Activated naive CD8-positive, alpha-beta T cell treated with anti-CD3 and anti-CD28 coated beads for 36 hours (primary cell): Measurements from ENCODE around the gene MAEA. TPM values are rescaled to one million over a fixed set of nuclear protein-coding genes. Genes with fewer than 3 reads are reported as not detected.
A peak's percentile ranks its signal among the peaks of the same experiment; 100 is the strongest.

Source experiments
- DNase-seq: peaks from one replicate; pipeline ENCODE4 v3.0.0; 2021
- H3K27ac Mint-ChIP-seq: one replicate; pipeline ENCODE4 v1.8.0; 2022; ENCODE audit warnings: mild to moderate bottlenecking, moderate library complexity, mixed read lengths
- H3K27me3 Mint-ChIP-seq: one replicate; pipeline ENCODE4 v1.8.0; 2022; ENCODE audit warnings: mild to moderate bottlenecking, mixed read lengths
- H3K36me3 Mint-ChIP-seq: one replicate; pipeline ENCODE4 v1.8.0; 2021; ENCODE audit warnings: mild to moderate bottlenecking, mixed read lengths
- H3K4me1 Mint-ChIP-seq: one replicate; pipeline ENCODE4 v1.8.0; 2021; ENCODE audit warnings: mixed read lengths
- H3K4me3 Mint-ChIP-seq: one replicate; pipeline ENCODE4 v1.8.0; 2022; ENCODE audit warnings: mild to moderate bottlenecking, moderate library complexity, mixed read lengths
- H3K9me3 Mint-ChIP-seq: one replicate; pipeline ENCODE4 v1.8.0; 2022; ENCODE audit warnings: mixed read lengths
- total RNA-seq, 2 experiments: library from RNA; stranded (reverse); gene quantifications; one replicate each; pipeline ENCODE4 v1.2.3, GENCODE V29; 2021

MAEA gene
- 10 to 100 TPM; 51.3 to 53.2 TPM for total RNA-seq

DNA sequence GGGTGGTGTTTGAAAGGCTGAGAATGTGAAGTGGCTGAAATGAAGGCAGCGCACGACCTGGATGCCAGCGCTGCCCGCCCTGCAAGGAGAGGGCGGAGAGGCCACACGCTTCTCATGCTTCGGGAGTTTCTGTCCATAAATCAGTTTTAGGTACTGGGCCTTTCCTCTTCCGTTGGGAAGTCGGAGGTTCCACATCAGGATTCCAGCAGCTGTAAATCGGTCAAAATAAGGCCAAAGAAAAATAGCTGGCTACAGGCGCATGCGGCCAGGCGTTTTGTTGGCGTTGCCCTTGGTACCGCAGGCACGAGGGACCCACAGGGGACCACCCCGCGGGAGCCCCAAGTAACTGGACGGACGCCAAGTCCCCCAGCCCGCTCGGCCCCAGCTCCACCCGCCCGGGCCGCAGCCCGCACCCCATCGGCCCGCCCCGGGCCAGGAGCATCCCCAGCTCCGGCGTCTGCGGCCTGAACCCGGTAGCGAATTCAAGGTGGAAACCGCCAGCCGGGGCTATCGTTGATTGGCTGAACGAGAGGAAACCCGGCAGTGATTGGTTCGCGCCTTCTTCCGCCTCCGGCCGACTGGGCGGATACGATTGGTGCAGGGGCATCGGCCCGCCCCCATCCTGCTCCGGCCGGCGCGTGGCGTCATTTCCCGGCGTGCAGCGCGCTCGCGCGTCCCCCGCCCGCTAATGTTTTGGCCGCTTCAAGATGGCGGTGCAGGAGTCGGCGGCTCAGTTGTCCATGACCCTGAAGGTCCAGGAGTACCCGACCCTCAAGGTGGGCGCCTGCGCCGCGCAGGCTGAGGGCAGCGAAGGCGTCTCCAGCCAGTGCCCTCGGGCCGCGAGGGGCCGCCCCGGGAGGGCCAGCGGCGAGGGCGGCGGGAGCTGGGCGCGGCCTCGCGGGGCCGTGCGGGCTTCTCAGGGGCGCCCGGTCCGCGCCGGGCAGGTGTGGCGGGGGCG, at the start of gene MAEA:
MAEA (plus strand) TSS at position 685 of the 958 bp plus-strand sequence; CDS start at position 708, 23 bp downstream.
- H3K4me3 Mint-ChIP-seq, result peak within 1 kb of the TSS; percentile 98
- peaks cover 32% of the 10 kb centered on the region for H3K4me1 Mint-ChIP-seq
- H3K27ac Mint-ChIP-seq, result peak within 1 kb of the TSS; percentile 91
- H3K9me3 Mint-ChIP-seq, result peaks cover 4% of the 10 kb centered on the region
- H3K27me3 Mint-ChIP-seq, result no peaks in the 10 kb centered on the region
- peak; percentile 98 for DNase-seq
- H3K36me3 Mint-ChIP-seq, result peaks cover 2% of the 10 kb centered on the region

GRCh38 chr4:1239950-1240307, 49.8 kb upstream of the MAEA start:
- no peak for DNase-seq
- no peaks in the 10 kb centered on the region for H3K9me3 Mint-ChIP-seq
- no peak overlapping the region for H3K4me3 Mint-ChIP-seq
- no peaks in the 10 kb centered on the region for H3K27me3 Mint-ChIP-seq
- peaks cover 17% of the 10 kb centered on the region for H3K4me1 Mint-ChIP-seq
- H3K36me3 Mint-ChIP-seq, result peaks cover 13% of the 10 kb centered on the region
- H3K27ac Mint-ChIP-seq, result no peak overlapping the region

DNA sequence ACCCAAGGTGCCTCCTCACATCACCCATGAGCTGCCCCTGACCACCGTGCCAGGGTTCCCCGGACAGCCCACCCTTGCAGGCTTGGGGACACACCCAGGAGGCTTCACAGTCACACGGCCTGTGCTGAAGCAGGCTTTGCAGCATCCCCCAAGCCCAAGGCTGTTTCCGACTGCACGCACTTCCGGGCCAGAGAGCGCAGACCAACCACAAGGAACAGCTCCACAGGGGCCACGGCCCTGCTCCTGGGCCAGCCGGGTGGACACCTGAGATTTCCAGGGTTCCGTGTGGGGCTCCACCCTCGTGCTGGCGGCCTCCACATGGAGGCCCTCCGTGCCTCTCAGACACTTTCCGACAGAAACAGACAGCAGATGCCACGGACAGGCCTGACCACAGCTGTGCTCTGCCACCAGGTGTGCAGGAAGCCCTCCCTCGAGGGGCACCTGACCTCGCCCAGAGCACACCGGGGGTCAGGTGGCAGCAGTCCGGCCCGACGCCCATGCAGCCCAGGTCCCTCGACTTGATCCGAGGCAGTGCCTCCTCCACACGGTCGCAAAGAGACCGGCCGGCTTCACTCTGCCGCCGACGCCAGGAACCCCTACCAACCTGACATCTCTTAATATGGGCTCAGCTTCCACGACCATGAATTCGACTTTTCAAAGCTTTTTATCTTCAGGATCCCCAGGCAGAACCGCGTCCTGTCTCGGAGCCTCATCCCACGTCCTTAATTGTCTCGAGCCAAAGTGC, 48.8 kb upstream of the MAEA start:
- peaks cover 9% of the 10 kb centered on the region for H3K36me3 Mint-ChIP-seq
- no peak for DNase-seq
- H3K27me3 Mint-ChIP-seq, result no peaks in the 10 kb centered on the region
- no peaks in the 10 kb centered on the region for H3K9me3 Mint-ChIP-seq
- H3K4me3 Mint-ChIP-seq, result no peak overlapping the region
- peaks cover 23% of the 10 kb centered on the region for H3K4me1 Mint-ChIP-seq
- no peak overlapping the region for H3K27ac Mint-ChIP-seq

- Mint-ChIP-seq H3K4me3 (no peak overlapping the region), H3K27ac (no peak overlapping the region), H3K36me3 (peaks cover 9% of the 10 kb centered on the region), H3K9me3 (no peaks in the 10 kb centered on the region), H3K27me3 (no peaks in the 10 kb centered on the region), H3K4me1 (peaks cover 28% of the 10 kb centered on the region)
- no peak for DNase-seq
Measured at GRCh38 chr4:1241466-1241935, 48.2 kb upstream of the MAEA start.

GRCh38 chr4:1241936-1242505, 47.7 kb upstream of the MAEA start:
- Mint-ChIP-seq H3K27me3 (no peaks in the 10 kb centered on the region), H3K27ac (no peak overlapping the region), H3K9me3 (no peaks in the 10 kb centered on the region), H3K4me1 (peaks cover 33% of the 10 kb centered on the region), H3K36me3 (peaks cover 10% of the 10 kb centered on the region), H3K4me3 (no peak overlapping the region)
- DNase-seq, result no peak

DNA sequence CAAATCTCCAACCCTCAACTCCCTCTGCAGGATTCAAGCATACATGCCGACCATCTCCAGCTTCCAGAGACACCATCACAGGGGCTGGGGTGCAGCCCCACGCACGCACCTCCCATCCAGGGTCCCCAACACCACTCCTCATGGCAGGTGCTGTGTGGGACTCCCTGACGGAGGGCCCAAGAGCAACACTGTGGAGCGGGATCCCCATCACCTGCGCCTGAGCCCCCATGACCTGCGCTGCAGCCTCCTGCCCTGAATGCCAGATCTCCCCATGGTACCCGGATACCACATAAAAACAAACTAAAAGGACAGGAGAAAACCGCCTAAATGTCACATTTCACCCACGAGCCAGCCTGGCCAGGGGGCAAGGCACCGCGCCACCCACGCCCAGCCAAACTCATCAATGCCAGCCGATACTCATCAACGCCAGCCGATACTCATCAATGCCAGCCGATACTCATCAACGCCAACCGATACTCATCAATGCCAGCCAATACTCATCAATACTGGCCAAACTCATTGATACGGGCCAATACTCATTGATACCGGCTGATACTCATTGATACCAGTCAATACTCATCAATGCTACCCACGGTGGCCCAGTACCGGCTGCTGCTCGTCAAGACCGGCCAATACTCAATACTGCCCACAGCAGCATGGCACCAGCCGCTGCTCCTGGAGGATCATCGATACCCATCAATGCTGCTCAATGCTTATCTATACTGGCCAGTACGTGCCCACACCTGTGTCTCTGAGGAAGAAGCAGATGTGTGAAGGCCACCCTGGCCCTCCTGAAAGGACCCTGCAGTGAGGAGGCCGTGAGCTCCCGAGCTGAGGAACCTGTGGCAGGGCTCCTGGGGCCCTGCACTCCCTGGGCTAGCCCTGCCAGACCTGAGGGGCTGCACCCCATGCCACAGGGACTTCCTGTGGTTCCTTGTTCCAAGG, 46.9 kb upstream of the MAEA start:
- peak overlapping the region; percentile 63 for H3K27ac Mint-ChIP-seq
- no peak overlapping the region for H3K4me3 Mint-ChIP-seq
- no peaks in the 10 kb centered on the region for H3K9me3 Mint-ChIP-seq
- peaks cover 12% of the 10 kb centered on the region for H3K36me3 Mint-ChIP-seq
- DNase-seq, result no peak
- no peaks in the 10 kb centered on the region for H3K27me3 Mint-ChIP-seq
- peaks cover 36% of the 10 kb centered on the region for H3K4me1 Mint-ChIP-seq

- H3K36me3 Mint-ChIP-seq, result peaks cover 10% of the 10 kb centered on the region
- no peak overlapping the region for H3K4me3 Mint-ChIP-seq
- H3K27ac Mint-ChIP-seq, result peak overlapping the region; percentile 29
- H3K4me1 Mint-ChIP-seq, result peaks cover 36% of the 10 kb centered on the region
- no peaks in the 10 kb centered on the region for H3K27me3 Mint-ChIP-seq
- DNase-seq, result no peak
- H3K9me3 Mint-ChIP-seq, result no peaks in the 10 kb centered on the region
Measured at GRCh38 chr4:1243451-1244080, 46.1 kb upstream of the MAEA start.

- Mint-ChIP-seq H3K9me3 (no peaks in the 10 kb centered on the region), H3K27ac (peak overlapping the region; percentile 65), H3K4me1 (peaks cover 36% of the 10 kb centered on the region), H3K4me3 (no peak overlapping the region), H3K27me3 (no peaks in the 10 kb centered on the region), H3K36me3 (peaks cover 7% of the 10 kb centered on the region)
- DNase-seq, result no peak
Measured at GRCh38 chr4:1244081-1244977, 45.4 kb upstream of the MAEA start.

DNA sequence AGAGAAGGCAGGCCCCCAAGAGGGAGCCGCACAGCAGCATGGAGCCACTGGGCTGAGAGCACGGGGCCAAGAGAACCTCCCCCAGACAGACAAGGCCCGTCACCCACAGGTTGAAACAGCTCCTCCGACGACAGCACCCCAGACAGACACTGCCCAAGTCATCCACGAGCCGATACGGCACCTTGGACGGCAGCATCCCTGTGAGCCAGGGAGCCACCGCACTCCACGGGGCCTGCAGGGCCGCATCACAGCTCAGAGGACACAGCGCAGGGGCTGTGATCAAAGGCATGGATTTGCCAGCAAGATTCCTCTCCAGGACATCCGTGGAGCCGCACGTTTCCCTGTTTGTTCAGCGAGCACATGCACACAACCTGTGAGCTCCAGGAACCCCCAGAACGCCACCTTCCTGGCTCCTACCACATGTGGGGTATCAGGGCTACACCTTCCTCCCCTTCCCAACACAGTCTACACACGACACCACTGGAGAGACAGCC, 44.7 kb upstream of the MAEA start:
- Mint-ChIP-seq H3K9me3 (no peaks in the 10 kb centered on the region), H3K27me3 (no peaks in the 10 kb centered on the region), H3K36me3 (peaks cover 6% of the 10 kb centered on the region), H3K4me1 (peaks cover 36% of the 10 kb centered on the region), H3K4me3 (peak overlapping the region; percentile 22), H3K27ac (peak overlapping the region; percentile 65)
- no peak for DNase-seq

DNA sequence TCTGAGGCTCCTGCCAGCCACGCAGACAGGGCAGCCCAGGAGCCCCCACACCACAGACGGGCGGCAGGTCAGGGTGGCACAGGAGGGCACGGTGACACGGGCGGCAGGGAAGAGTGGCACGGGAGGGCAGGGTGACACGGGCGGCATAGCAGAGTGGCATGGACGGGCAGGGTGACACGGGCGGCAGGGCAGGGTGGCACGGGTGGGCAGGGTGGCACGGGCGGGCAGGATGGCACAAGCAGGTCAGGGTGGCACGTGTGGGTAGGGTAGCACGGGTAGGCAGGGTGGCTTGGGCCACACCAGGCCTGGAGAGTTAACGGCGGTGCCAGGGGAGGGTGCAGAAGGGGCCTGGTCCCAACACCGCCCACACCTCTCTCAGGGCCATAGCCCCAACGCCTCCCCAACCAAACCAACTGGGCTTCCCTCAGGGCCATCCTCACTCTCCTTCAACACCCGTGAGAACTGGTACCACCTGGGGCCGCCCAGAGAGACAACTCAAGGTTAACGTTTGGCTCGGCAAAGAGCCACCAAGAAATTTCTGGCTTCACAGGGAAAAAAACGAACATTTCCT, 44.1 kb upstream of the MAEA start:
- Mint-ChIP-seq H3K4me1 (peaks cover 41% of the 10 kb centered on the region), H3K27ac (peak overlapping the region; percentile 34), H3K9me3 (peaks cover 2% of the 10 kb centered on the region), H3K4me3 (peak overlapping the region; percentile 90), H3K27me3 (no peaks in the 10 kb centered on the region), H3K36me3 (peaks cover 11% of the 10 kb centered on the region)
- no peak for DNase-seq

DNA sequence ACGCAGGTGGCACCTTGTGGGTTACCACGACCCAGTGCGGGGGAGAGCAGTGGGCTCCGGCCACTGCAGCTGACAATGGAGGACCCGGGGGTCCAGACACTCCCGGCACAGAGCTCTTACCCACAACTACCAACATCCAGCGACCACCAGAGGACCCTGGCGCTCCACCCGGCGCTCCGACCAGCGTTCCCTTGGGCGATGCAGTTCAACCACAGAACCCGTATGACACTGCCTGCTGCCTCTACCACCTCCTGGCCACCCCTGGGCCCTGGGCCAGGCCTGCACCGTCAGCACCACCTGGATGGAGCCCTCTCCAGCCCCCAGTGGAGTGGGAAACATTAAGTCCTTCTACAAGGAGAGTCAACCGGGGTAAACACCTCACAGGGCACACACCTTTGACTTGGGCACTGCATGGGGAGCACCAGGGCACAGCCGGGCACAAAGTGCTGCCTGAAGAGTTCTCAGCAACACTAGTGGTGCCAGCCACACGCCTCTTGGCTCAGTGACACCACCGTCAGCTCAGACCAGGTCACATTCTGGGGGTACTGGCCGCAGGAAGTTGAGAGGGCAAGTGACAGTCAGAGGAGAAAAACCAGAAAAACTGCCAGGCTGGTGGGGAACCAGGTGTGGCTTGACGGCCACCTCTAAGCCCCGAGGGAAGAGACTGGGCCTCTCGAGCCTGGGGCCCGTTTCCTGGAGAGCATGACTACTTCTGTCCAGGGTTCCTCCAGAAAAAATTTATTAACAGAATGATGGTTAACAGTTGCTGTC, 43.4 kb upstream of the MAEA start:
- peak overlapping the region; percentile 90 for H3K4me3 Mint-ChIP-seq
- H3K4me1 Mint-ChIP-seq, result peaks cover 48% of the 10 kb centered on the region
- no peaks in the 10 kb centered on the region for H3K27me3 Mint-ChIP-seq
- DNase-seq, result no peak
- peak overlapping the region; percentile 93 for H3K27ac Mint-ChIP-seq
- H3K36me3 Mint-ChIP-seq, result peaks cover 19% of the 10 kb centered on the region
- H3K9me3 Mint-ChIP-seq, result peaks cover 2% of the 10 kb centered on the region
